GM12873 (cell line): ENCODE results near the gene HBM.

Experiments
- CTCF ChIP-seq: IDR thresholded peaks from 2 replicates; pipeline ENCODE4 v1.5.1; 2012; ENCODE audit warnings: low read depth, mild to moderate bottlenecking, moderate library complexity, low read length, control low read depth; ENCODE audit not compliant: insufficient read depth; ENCODE audit errors: missing control alignments

HBM gene

GRCh38 chr16:149024-149660 is 16.6 kb upstream of the HBM start:
- TF ChIP-seq CTCF, result no peak

- TF ChIP-seq CTCF, result no peak
Measured at GRCh38 chr16:152141-153128, 13.3 kb upstream of the HBM start, which contains the start of gene HBZ. Gene HBZ, plus strand, starts transcription at chr16:152644. Its CDS starts 266 bp downstream, at chr16:152910.

GRCh38 chr16:154217-155030 is 11.4 kb upstream of the HBM start:
- no peak for TF ChIP-seq CTCF

GRCh38 chr16:155031-155398 is 10.8 kb upstream of the HBM start:
- TF ChIP-seq CTCF, result no peak

GRCh38 chr16:159136-159849 is 6.5 kb upstream of the HBM start:
- no peak for TF ChIP-seq CTCF

- no peak for TF ChIP-seq CTCF
Measured at GRCh38 chr16:160691-161190, 5.0 kb upstream of the HBM start.
